CD4-positive, alpha-beta T cell (primary cell): ENCODE data around the gene DHRSX. TPM values are rescaled to one million over a fixed set of nuclear protein-coding genes. Genes with fewer than 3 reads are reported as not detected.

Experiments
- ATAC-seq: fragments of 200-7000 bp; cut with Tn5 transposase; one replicate; pipeline ENCODE4 v1.10.0; 2022; ENCODE audit warnings: mild to moderate bottlenecking; ENCODE audit not compliant: poor library complexity
- CTCF ChIA-PET: fragments of 350-600 bp; sonication (Branson Sonifier 250); formaldehyde crosslinking; loops from one replicate; lab custom pipeline; 2021; ENCODE audit warnings: antibody characterized with exemption, inconsistent platforms; lab: Charles Lee
- POLR2A ChIA-PET: fragments of 350-600 bp; sonication (Branson Sonifier 250); formaldehyde crosslinking; loops from one replicate; lab custom pipeline; 2021; ENCODE audit warnings: antibody characterized with exemption, inconsistent platforms; lab: Charles Lee
- DNase-seq, 14 experiments: peaks; one replicate each; pipeline ENCODE4 v3.0.0-alpha.2; 2013 to 2020; ENCODE audit warnings: mixed read lengths in 2 of 14
- H3K27ac ChIP-seq, 2 donors: one replicate each; pipeline versions ENCODE4 v1.5.1 to v1.7.0; 2013; ENCODE audit warnings: low read length in 2 of 2, low read depth in 1 of 2, mild to moderate bottlenecking in 1 of 2
- H3K27me3 ChIP-seq, 2 experiments: 1 replicate in 1 of 2; 2 replicates in 1 of 2; pipeline versions ENCODE4 v1.6.1 to v1.7.0; 2013; ENCODE audit warnings: low read length in 2 of 2, control low read depth in 1 of 2, mild to moderate bottlenecking in 1 of 2, moderate library complexity in 1 of 2; ENCODE audit not compliant: insufficient read depth in 2 of 2, control insufficient read depth in 1 of 2
- H3K36me3 ChIP-seq: one replicate; pipeline ENCODE4 v1.6.1; 2013; ENCODE audit warnings: low read length, control low read depth; ENCODE audit not compliant: insufficient read depth
- H3K4me1 ChIP-seq: one replicate; pipeline ENCODE4 v1.6.1; 2013; ENCODE audit warnings: low read length, control low read depth; ENCODE audit not compliant: insufficient read depth
- H3K4me3 ChIP-seq: one replicate; pipeline ENCODE4 v1.5.1; 2013; ENCODE audit warnings: mild to moderate bottlenecking, low read length, moderate library complexity
- H3K9me3 ChIP-seq, 2 experiments: 1 replicate in 1 of 2; 2 replicates in 1 of 2; pipeline versions ENCODE4 v1.6.1 to v1.7.0; 2013; ENCODE audit warnings: low read length in 2 of 2, mild to moderate bottlenecking in 2 of 2, control low read depth in 1 of 2, moderate library complexity in 1 of 2; ENCODE audit not compliant: control insufficient read depth in 1 of 2, insufficient read depth in 1 of 2
- H3K27ac Mint-ChIP-seq: one replicate; pipeline ENCODE4 v1.8.0; 2020; ENCODE audit warnings: mixed read lengths
- H3K27me3 Mint-ChIP-seq: one replicate; pipeline ENCODE4 v1.8.0; 2021; ENCODE audit warnings: mixed read lengths
- H3K36me3 Mint-ChIP-seq: one replicate; pipeline ENCODE4 v1.8.0; 2021; ENCODE audit warnings: low read depth, mixed read lengths
- H3K4me1 Mint-ChIP-seq: one replicate; pipeline ENCODE4 v1.8.0; 2021; ENCODE audit warnings: low read depth, mixed read lengths
- H3K4me3 Mint-ChIP-seq: one replicate; pipeline ENCODE4 v1.8.0; 2020; ENCODE audit warnings: mild to moderate bottlenecking, mixed read lengths
- H3K9me3 Mint-ChIP-seq: one replicate; pipeline ENCODE4 v1.8.0; 2020; ENCODE audit warnings: mixed read lengths
- intact Hi-C, 2 experiments: fragments of 100-400 bp; cut with DNase I in 1 of 2; cut with micrococcal nuclease in 1 of 2; formaldehyde crosslinking; loops; one replicate each; pipeline versions ENCODE4 v1.15.1 to v1.9.0; 2023 to 2025; cut with DNase I, micrococcal nuclease
- total RNA-seq, 174 experiments: library from RNA in 2 of 174; stranded (reverse) in 2 of 174; gene quantifications; one replicate each; pipeline ENCODE4 v1.2.3 and lab custom pipeline; 2021 to 2026
- TF ChIP-seq, protein P1 (sequence below): fragments of 200-600 bp; IDR thresholded peaks from one replicate; pipeline ENCODE4 v1.8.0; 2022; ENCODE audit warnings: antibody characterized with exemption, mild to moderate bottlenecking

The DHRSX gene
- total RNA-seq, 2 experiments from 2014 or later: 12.1 to 13.9 TPM

DNA sequence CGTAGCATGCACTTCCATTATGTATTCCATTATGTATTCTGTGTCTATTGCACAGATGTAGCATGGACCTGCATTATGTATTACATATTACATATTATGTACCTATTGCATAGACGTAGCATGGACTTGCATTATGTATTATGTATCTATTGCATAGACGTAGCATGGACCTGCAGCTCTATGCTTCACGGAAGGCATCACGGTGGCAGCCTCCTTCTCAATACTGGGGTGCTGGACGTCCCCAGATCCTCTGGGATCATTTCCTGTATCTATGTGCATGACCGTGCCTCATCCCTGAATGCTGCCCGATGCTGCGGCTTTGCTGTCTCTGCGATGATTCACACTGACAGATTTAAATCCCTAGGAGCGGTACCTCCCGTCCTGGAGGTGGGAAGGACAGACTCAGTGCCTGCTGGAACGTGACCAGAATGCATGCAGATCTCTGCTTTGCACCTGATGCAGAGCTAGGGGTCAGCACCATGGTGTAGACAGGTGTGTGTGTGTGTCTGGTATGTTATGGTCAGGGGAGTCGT lies 317.5 kb downstream of the DHRSX start:
- peaks cover 7% of the 10 kb centered on the region for H3K9me3 Mint-ChIP-seq
- H3K36me3 Mint-ChIP-seq: peaks cover 8% of the 10 kb centered on the region
- ChIA-PET CTCF (no interaction called here), POLR2A (no interaction called here)
- Histone ChIP-seq H3K27me3 (no peaks in the 10 kb centered on the region), H3K27ac (no peak overlapping the region), H3K4me3 (no peak overlapping the region), H3K9me3 (peaks cover 16 to 62% of the 10 kb centered on the region in 2 experiments), H3K36me3 (no peaks in the 10 kb centered on the region), H3K4me1 (no peaks in the 10 kb centered on the region)
- H3K27me3 Mint-ChIP-seq: no peaks in the 10 kb centered on the region
- TF ChIP-seq, protein P1, sequence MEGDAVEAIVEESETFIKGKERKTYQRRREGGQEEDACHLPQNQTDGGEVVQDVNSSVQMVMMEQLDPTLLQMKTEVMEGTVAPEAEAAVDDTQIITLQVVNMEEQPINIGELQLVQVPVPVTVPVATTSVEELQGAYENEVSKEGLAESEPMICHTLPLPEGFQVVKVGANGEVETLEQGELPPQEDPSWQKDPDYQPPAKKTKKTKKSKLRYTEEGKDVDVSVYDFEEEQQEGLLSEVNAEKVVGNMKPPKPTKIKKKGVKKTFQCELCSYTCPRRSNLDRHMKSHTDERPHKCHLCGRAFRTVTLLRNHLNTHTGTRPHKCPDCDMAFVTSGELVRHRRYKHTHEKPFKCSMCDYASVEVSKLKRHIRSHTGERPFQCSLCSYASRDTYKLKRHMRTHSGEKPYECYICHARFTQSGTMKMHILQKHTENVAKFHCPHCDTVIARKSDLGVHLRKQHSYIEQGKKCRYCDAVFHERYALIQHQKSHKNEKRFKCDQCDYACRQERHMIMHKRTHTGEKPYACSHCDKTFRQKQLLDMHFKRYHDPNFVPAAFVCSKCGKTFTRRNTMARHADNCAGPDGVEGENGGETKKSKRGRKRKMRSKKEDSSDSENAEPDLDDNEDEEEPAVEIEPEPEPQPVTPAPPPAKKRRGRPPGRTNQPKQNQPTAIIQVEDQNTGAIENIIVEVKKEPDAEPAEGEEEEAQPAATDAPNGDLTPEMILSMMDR: no peak
- no peak overlapping the region for H3K4me3 Mint-ChIP-seq
- H3K4me1 Mint-ChIP-seq: no peaks in the 10 kb centered on the region
- ATAC-seq: no peak
- no peak overlapping the region for H3K27ac Mint-ChIP-seq
- no peak for DNase-seq
- intact Hi-C loops: no loop called here

DNA sequence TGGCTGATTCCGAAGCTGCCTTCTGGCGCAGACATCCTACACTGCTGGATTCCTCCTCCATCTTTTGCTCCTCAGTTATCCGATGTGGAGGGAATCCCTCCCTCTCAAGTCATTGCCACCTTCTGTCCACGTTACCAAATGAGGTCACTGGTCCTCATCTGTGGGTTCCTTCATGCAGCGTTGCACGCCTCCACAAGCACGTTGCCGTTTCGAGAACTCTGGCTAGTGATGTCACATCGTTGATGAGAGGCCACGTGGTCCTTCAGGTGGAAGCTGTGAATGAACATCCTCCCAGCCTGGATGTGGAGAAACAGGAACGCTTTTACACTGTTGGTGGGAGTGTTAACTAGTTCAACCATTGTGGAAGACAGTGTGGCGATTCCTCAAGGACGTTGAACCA lies 323.2 kb downstream of the DHRSX start:
- intact Hi-C loops: no loop called here
- H3K9me3 Mint-ChIP-seq: peaks cover 9% of the 10 kb centered on the region
- no peak overlapping the region for H3K4me3 ChIP-seq
- H3K9me3 ChIP-seq: peaks cover 0 to 62% of the 10 kb centered on the region in 2 experiments
- no peaks in the 10 kb centered on the region for H3K27me3 ChIP-seq
- peaks cover 15% of the 10 kb centered on the region for H3K36me3 Mint-ChIP-seq
- TF ChIP-seq, protein P1: no peak
- no peak overlapping the region for H3K27ac Mint-ChIP-seq
- H3K36me3 ChIP-seq: no peaks in the 10 kb centered on the region
- ChIA-PET POLR2A (no interaction called here), CTCF (no interaction called here)
- no peak for DNase-seq
- H3K4me1 ChIP-seq: no peaks in the 10 kb centered on the region
- ATAC-seq: no peak
- H3K27ac ChIP-seq: no peak overlapping the region
- H3K4me3 Mint-ChIP-seq: no peak overlapping the region
- no peaks in the 10 kb centered on the region for H3K27me3 Mint-ChIP-seq
- H3K4me1 Mint-ChIP-seq: no peaks in the 10 kb centered on the region

DNA sequence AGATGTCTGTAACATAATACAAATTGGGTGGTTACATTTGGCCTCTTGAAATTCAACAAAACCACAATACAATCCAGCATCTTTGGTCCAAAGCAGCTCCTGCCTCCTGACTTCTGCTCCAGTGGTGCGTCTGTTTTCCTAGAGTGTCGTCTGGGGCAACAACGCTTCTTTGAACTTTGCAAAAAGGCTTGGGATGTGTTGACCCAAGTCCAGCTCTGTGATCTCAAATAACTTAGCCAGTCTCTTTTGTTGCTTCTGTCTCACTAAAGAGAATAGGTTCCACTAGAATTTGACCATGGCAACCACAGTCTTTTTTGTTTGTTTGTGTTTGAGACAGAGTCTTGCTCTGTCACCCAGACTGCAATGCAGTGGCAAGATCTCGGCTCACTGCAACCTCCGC lies 324.0 kb downstream of the DHRSX start:
- DNase-seq (no peak), ATAC-seq (no peak)
- H3K36me3 Mint-ChIP-seq: peaks cover 15% of the 10 kb centered on the region
- peaks cover 9% of the 10 kb centered on the region for H3K9me3 Mint-ChIP-seq
- ChIA-PET CTCF (no interaction called here), POLR2A (no interaction called here)
- Histone ChIP-seq H3K36me3 (no peaks in the 10 kb centered on the region), H3K27me3 (no peaks in the 10 kb centered on the region), H3K27ac (no peak overlapping the region), H3K4me1 (no peaks in the 10 kb centered on the region), H3K4me3 (no peak overlapping the region), H3K9me3 (peaks cover 0 to 58% of the 10 kb centered on the region in 2 experiments)
- no peak overlapping the region for H3K4me3 Mint-ChIP-seq
- H3K27ac Mint-ChIP-seq: no peak overlapping the region
- H3K4me1 Mint-ChIP-seq: no peaks in the 10 kb centered on the region
- intact Hi-C loops: no loop called here
- H3K27me3 Mint-ChIP-seq: no peaks in the 10 kb centered on the region
- TF ChIP-seq, protein P1: no peak
